HEK293 (cell line): ENCODE measurements around the gene CALCOCO2.

Experiments
- CTCF ChIP-seq: fragments of 450-650 bp; formaldehyde crosslinking; IDR thresholded peaks from 2 replicates; pipeline ENCODE4 v1.5.1; 2016; ENCODE audit warnings: missing biosample characterization, missing genetic modification characterization
- GLI4 ChIP-seq: fragments of 450-650 bp; formaldehyde crosslinking; IDR thresholded peaks from 2 replicates; pipeline ENCODE4 v1.5.1; 2016; ENCODE audit warnings: missing biosample characterization, missing genetic modification characterization
- OSR2 ChIP-seq: fragments of 450-650 bp; formaldehyde crosslinking; IDR thresholded peaks from 2 replicates; pipeline ENCODE4 v1.5.1; 2016; ENCODE audit warnings: missing biosample characterization, missing genetic modification characterization
- SP2 ChIP-seq: fragments of 450-650 bp; formaldehyde crosslinking; IDR thresholded peaks from 2 replicates; pipeline ENCODE4 v1.5.1; 2016; ENCODE audit warnings: missing biosample characterization, missing genetic modification characterization
- ZBTB10 ChIP-seq: fragments of 450-650 bp; formaldehyde crosslinking; IDR thresholded peaks from 2 replicates; pipeline ENCODE4 v1.5.1; 2016; ENCODE audit warnings: missing biosample characterization, missing genetic modification characterization
- ZBTB49 ChIP-seq: fragments of 450-650 bp; formaldehyde crosslinking; IDR thresholded peaks from 2 replicates; pipeline ENCODE4 v1.5.1; 2016; ENCODE audit warnings: missing biosample characterization, missing genetic modification characterization, low read depth
- ZIC2 ChIP-seq: fragments of 450-650 bp; formaldehyde crosslinking; IDR thresholded peaks from 2 replicates; pipeline ENCODE4 v1.5.1; 2016; ENCODE audit warnings: missing biosample characterization, missing genetic modification characterization
- ZNF24 ChIP-seq: fragments of 450-650 bp; formaldehyde crosslinking; IDR thresholded peaks from 2 replicates; pipeline ENCODE4 v1.5.1; 2016; ENCODE audit warnings: missing biosample characterization, missing genetic modification characterization
- ZNF366 ChIP-seq: fragments of 450-650 bp; formaldehyde crosslinking; conservative IDR thresholded peaks from 2 replicates; pipeline ENCODE4 v1.5.1; 2016; ENCODE audit warnings: missing biosample characterization, missing genetic modification characterization
- ZNF398 ChIP-seq: fragments of 450-650 bp; formaldehyde crosslinking; IDR thresholded peaks from 2 replicates; pipeline ENCODE4 v1.5.1; 2017; ENCODE audit warnings: missing biosample characterization, missing genetic modification characterization

GRCh38 chr17:48843187-48843900 lies 12.5 kb downstream of the CALCOCO2 start:
- no peak for TF ChIP-seq CTCF
- TF ChIP-seq OSR2 (tag by site-specific recombination) = no peak
- TF ChIP-seq ZBTB49 = no peak
- no peak for TF ChIP-seq GLI4
- no peak for TF ChIP-seq ZNF366 (tag by site-specific recombination)
- TF ChIP-seq SP2 (tag by site-specific recombination) = no peak
- no peak for TF ChIP-seq ZNF24 (tag by site-specific recombination)
- TF ChIP-seq ZBTB10 (tag by site-specific recombination) = no peak
- TF ChIP-seq ZNF398 = no peak
- TF ChIP-seq ZIC2 (tag by site-specific recombination) = no peak
